Measurements from ENCODE around the gene GADD45A.
"Not testable (repeated sequence)": the region's sequence is repeated elsewhere in the genome, so short reads cannot be mapped to it uniquely, and the experiment has no call there.

GADD45A gene

GRCh38 chr1:67722292-67722944 lies 37.4 kb downstream of the GADD45A start:
- no peak for DNase-seq

GRCh38 chr1:67723126-67723525 lies 38.1 kb downstream of the GADD45A start:
- no peak for DNase-seq

DNA sequence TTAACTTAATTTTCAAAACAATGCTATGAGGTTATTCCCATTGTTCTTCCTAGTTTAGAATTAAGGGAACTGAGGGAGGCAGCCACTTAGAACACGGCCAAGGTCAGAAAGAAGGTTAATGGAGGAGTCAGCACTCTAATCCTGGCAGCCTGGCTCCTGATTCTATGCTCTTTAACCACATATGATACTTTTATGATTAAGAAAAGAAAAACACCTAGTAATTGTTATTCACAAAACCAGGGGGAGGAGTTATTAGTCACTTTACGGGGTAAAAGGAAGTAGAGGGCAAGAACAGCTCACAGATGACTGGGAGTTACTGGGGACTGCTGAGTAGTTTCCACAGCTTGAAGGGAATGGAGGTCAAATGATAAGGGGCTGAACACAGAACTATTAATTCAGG lies 38.6 kb downstream of the GADD45A start:
- peak; percentile 86 for DNase-seq

DNA sequence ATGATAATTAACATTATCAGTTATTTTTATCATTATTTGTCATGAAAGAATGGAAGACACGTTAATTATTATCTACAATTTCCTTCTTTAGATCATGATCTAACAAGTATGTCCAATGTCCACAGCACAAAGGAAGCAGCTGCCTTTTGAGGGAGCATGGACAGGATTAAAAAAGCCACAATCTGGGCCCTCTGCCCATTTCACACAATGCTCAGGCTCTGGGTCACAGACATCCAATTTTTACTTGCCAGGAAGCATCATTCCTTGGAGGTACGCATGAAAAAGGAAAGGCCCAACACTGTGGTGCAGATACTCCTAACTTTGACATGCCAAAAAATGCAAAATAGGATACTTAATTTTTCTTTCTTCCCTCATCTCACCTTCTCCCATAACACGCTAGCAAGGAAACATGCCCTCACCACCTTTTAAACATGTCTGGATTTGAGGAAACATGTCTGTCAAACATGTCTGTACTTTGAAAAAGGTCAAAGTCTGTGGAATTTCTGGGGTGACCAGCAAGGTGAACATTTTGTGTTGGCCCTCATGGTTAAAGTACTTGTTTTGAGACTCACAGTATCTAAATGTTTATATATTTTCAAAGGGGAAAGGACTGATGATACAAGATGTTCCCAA lies 40.0 kb downstream of the GADD45A start:
- peak; percentile 83 for DNase-seq

- DNase-seq, result peak; percentile 85
Observed at GRCh38 chr1:67726224-67726623, 41.2 kb downstream of the GADD45A start.

GRCh38 chr1:67729872-67730271 lies 44.9 kb downstream of the GADD45A start:
- no peak for DNase-seq

DNA sequence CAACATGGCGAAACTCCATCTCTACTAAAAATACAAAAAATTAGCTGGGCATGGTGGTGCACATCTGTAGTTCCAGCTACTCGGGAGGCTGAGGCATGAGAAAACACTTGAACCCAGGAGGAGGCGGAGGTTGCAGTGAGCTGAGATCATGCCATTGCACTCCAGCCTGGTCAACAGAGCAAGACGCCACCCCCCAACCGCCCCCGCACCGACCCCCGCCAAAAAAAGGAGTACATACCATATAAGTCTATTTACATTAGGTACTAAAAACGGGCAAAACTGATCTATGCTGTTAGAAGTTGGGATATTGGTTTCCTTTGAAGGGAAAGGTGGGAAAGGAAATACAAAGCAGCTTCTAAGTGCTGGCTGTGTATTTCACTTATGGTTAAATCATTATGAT lies 45.3 kb downstream of the GADD45A start:
- DNase-seq, result not testable (repeated sequence)

DNA sequence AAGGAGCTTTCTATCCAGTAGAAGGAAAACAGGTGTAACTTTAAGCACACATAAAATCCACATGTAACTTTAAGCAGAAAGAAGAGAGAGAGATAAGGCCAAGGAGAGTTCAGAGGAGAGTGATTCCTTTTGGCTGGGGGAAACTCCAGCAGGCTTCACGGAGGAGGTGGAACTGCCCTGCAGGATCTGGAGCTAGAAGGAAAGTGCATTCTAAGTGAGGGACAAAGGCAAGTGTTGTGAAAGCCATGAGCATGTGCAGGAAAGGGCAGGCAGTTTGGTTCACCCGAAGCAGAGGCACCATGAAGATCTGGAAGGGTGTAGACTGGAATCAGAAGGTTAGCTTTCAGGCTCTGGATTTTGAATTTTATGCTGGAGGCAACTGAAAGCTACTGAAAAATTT lies 46.3 kb downstream of the GADD45A start:
- DNase-seq, result no peak

DNA sequence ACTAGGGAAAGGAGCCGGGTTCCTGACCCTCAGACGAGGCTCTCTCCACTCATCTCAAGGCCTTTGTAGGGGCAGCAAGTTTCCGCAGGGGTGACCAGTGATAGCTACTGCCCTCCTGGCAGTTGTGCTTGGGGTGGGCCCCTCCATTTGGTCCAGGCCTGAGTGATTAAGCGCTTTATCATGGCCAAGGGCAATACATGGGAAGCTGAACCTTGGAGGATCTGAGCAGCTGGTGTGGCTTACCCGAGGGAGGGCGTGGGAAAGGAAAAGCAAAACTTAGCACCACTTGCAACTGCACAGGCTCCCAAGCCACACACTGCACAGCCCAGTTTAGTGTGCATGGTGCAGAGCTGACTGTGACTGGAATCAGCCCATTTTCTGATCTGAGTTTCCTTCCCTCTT lies 47.8 kb downstream of the GADD45A start:
- DNase-seq, result peak; percentile 49

DNA sequence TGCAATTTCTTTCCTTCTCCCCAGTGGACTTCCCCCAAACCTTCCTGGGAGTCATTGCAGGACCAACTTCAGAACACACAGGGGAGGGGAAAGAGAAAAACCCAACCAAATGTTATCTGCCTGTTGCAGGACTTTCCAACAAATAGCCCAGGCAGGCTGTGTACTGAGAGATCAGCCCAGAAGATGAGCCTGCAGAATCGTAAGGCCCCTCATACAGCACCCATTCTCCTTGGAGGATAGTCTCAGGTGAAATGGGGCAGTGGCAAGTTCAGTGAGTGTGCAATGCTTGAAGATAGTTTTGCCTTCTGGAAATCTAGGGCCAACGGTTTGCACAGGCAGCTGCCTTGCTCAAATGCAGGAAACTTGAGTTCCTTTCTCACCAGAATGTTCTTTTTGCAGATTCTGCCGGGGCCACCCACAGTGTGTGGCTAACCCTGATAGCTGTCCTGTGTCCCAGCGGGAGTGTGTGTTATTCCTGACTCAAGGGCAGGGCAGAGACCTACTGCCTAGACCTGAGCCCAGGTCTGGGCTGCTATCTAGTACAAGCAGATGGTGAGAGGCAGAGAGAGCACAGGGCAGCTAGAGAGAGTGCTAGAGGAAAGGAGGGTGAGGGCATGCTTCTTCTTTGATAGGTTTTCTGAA lies 48.8 kb downstream of the GADD45A start:
- DNase-seq, result no peak

GRCh38 chr1:67734323-67734690 lies 49.3 kb downstream of the GADD45A start:
- no peak for DNase-seq

DNA sequence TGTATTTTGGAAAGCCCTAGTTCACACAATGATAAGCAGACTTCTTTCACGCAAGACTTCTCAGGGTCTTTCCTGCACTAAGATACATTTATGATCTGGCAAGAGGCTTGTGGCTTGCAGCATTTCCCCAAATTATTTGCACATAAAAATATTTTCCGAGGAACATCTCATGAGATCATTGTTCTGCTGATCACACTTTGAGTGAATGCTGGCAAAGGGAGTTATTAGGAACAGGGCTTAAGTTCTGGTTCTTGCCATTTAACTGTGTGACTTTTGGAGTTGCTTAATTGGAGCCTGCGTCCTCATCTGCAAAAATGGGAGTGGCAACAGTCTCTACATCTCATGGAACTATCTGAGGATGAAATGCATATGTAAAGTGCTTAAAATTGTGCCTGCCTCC lies 50.2 kb downstream of the GADD45A start:
- no peak for DNase-seq

GRCh38 chr1:67735806-67736627 lies 51.0 kb downstream of the GADD45A start:
- DNase-seq, result peak; percentile 87

DNA sequence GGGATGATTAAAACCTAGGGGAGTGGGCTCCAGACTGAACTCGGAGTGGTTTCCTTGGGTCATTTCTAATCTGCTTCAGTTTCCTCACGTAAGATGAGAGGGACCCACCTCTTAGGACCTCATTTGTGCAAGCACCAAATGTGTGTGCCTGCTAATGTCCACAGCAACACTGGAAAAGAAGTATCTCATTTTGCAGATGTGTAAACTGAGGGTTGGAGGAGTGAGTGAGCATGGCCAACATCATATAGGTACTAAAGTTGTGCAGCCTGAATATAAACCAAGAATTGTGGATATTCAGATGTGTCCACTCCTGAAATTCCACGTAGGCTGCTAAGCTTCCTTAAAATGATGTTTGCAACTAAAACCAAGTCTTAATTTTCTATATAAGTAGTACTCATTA lies 51.7 kb downstream of the GADD45A start:
- DNase-seq, result no peak

DNA sequence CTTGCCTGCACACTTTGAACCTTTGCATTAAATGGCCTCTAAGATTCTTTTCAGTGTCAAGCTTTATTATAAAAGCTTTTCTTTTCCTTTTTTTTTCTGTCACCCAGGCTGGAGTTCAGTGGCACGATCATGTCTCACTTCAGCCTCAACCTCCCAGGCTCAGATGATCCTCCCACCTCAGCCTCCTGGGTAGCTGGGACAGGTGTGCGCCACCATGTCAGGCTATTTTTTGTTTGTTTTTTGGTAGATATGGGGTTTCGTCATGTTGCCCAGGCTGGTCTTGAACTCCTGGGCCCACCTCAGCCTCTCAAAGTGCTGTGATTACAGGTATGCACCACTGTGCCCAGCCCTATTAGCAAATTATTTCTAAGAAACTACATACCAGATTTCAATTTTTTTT lies 52.9 kb downstream of the GADD45A start:
- DNase-seq, result no peak
